ENCODE results near the gene SLC45A1.

The SLC45A1 gene

GRCh38 chr1:8356256-8357209 lies 38.6 kb downstream of the SLC45A1 start:
- FAIRE-seq, result no peak

- no peak for FAIRE-seq
Observed at GRCh38 chr1:8357329-8358101, 39.6 kb downstream of the SLC45A1 start.

- FAIRE-seq, result no peak
Observed at GRCh38 chr1:8358241-8358896, 40.5 kb downstream of the SLC45A1 start.

- FAIRE-seq, result no peak
Observed at GRCh38 chr1:8358897-8359616, 41.1 kb downstream of the SLC45A1 start.

- no peak for FAIRE-seq
Observed at GRCh38 chr1:8359617-8360481, 41.9 kb downstream of the SLC45A1 start.

- no peak for FAIRE-seq
Observed at GRCh38 chr1:8360493-8361197, 42.7 kb downstream of the SLC45A1 start.

- FAIRE-seq, result no peak
Observed at GRCh38 chr1:8361198-8361849, 43.4 kb downstream of the SLC45A1 start.

GRCh38 chr1:8362701-8363101 lies 44.8 kb downstream of the SLC45A1 start:
- no peak for FAIRE-seq

- FAIRE-seq, result no peak
Observed at GRCh38 chr1:8363186-8363766, 45.4 kb downstream of the SLC45A1 start.

- no peak for FAIRE-seq
Observed at GRCh38 chr1:8363767-8364301, 45.9 kb downstream of the SLC45A1 start.

- no peak for FAIRE-seq
Observed at GRCh38 chr1:8364528-8365442, 46.9 kb downstream of the SLC45A1 start.

GRCh38 chr1:8365661-8366362 lies 47.9 kb downstream of the SLC45A1 start:
- no peak for FAIRE-seq

GRCh38 chr1:8367571-8368194 lies 49.8 kb downstream of the SLC45A1 start:
- no peak for FAIRE-seq

GRCh38 chr1:8368956-8369639 lies 51.2 kb downstream of the SLC45A1 start:
- no peak for FAIRE-seq

- FAIRE-seq, result no peak
Observed at GRCh38 chr1:8370046-8370881, 52.4 kb downstream of the SLC45A1 start.

GRCh38 chr1:8370905-8371315 lies 53.0 kb downstream of the SLC45A1 start:
- no peak for FAIRE-seq

Measured in G401.6 (cell line).